HCT116 (cell line): ENCODE measurements around the gene SDC3. TPM values are rescaled to one million over a fixed set of nuclear protein-coding genes. Genes with fewer than 3 reads are reported as not detected.

Experiments
- ATAC-seq: fragments of 200-7000 bp; cut with Tn5 transposase; 2 replicates; pipeline ENCODE4 v1.9.1; 2020; ENCODE audit warnings: mild to moderate bottlenecking, moderate library complexity
- BruUV-seq: library from RNA; stranded (reverse); fragments of 400-500 nt; replicated peaks from 2 replicates; lab custom pipeline; 2021; lab: Mats Ljungman, UMichigan
- CTCF ChIA-PET: fragments of 300-600 bp; sonication (Branson Sonifier 250); formaldehyde crosslinking; loops from one replicate; lab custom pipeline; 2021; ENCODE audit warnings: antibody characterized with exemption; lab: Charles Lee
- POLR2A ChIA-PET: fragments of 300-600, 350-600 bp; sonication (Branson Sonifier 250); formaldehyde crosslinking; loops from one replicate; lab custom pipeline; 2021; ENCODE audit warnings: antibody characterized with exemption; lab: Charles Lee
- RAD21 ChIA-PET, 2 experiments: fragments of 300-600 bp; sonication (Branson Sonifier 250); formaldehyde crosslinking; loops; one replicate each; lab custom pipeline; 2023; ENCODE audit warnings: low total read pairs in 2 of 2; ENCODE audit not compliant: uncharacterized antibody in 2 of 2, unreplicated experiment in 2 of 2, low non-redundant PET in 1 of 2; lab: Charles Lee
- DNase-seq: peaks from one replicate; pipeline ENCODE4 v3.0.0-alpha.2; 2010; ENCODE audit warnings: low read depth, low spot score
- H2AFZ ChIP-seq: fragments of 200-600 bp; shearing (Covaris generic), sonication (generic); 2 replicates; pipeline ENCODE4 v1.6.1; 2017; ENCODE audit warnings: low read depth, mixed run types, mixed read lengths, antibody characterized with exemption, low read length; ENCODE audit not compliant: poor library complexity, severe bottlenecking
- H3K27ac ChIP-seq: 2 replicates; pipeline ENCODE4 v1.5.1; 2012; ENCODE audit warnings: low read depth, low read length
- H3K27me3 ChIP-seq: fragments of 200-600 bp; sonication (generic); 2 replicates; pipeline ENCODE4 v1.6.1; 2016; ENCODE audit warnings: mixed run types, low read length, mixed read lengths; ENCODE audit not compliant: insufficient read depth
- H3K36me3 ChIP-seq, 2 experiments: fragments of 200-500 bp in 1 of 2; fragments of 200-600 bp in 1 of 2; sonication (Bioruptor generic) in 1 of 2; sonication (generic) in 1 of 2; 2 replicates each; pipeline versions ENCODE4 v1.5.1 to v1.6.1; 2014 to 2016; ENCODE audit warnings: low read length in 2 of 2, inconsistent platforms in 1 of 2, mixed read lengths in 1 of 2, mixed run types in 1 of 2; ENCODE audit not compliant: insufficient read depth in 2 of 2, control insufficient read depth in 1 of 2
- H3K4me1 ChIP-seq, 2 experiments: fragments of 200-600 bp in 1 of 2; sonication (generic) in 1 of 2; 2 replicates each; pipeline versions ENCODE4 v1.5.1 to v1.6.1; 2012 to 2017; ENCODE audit warnings: low read length in 2 of 2, inconsistent platforms in 1 of 2, mild to moderate bottlenecking in 1 of 2, mixed read lengths in 1 of 2, mixed run types in 1 of 2, moderate library complexity in 1 of 2; ENCODE audit not compliant: insufficient read depth in 2 of 2, control insufficient read depth in 1 of 2
- H3K4me2 ChIP-seq: fragments of 200-600 bp; sonication (generic); 2 replicates; pipeline ENCODE4 v1.6.1; 2017; ENCODE audit warnings: mixed run types, low read length, mixed read lengths
- H3K4me3 ChIP-seq, 2 experiments: fragments of 200-600 bp in 1 of 2; sonication (generic) in 1 of 2; replicated peaks in 1 of 2; 2 replicates each; pipeline ENCODE4 v1.5.1; 2011 to 2016; ENCODE audit warnings: low read length in 2 of 2, control low read depth in 1 of 2, low read depth in 1 of 2, mild to moderate bottlenecking in 1 of 2, mixed read lengths in 1 of 2, mixed run types in 1 of 2
- H3K79me2 ChIP-seq: fragments of 200-600 bp; sonication (generic); 2 replicates; pipeline ENCODE4 v1.6.1; 2017; ENCODE audit warnings: mild to moderate bottlenecking, mixed run types, low read length, moderate library complexity, mixed read lengths; ENCODE audit not compliant: insufficient read depth
- H3K9ac ChIP-seq: fragments of 200-600 bp; sonication (generic); 2 replicates; pipeline ENCODE4 v1.6.1; 2016; ENCODE audit warnings: low read length, mixed read lengths
- H3K9me2 ChIP-seq: fragments of 200-600 bp; sonication (generic), shearing (Covaris generic); 2 replicates; pipeline ENCODE4 v1.6.1; 2017; ENCODE audit warnings: mixed run types, mild to moderate bottlenecking, moderate library complexity; ENCODE audit not compliant: insufficient read depth
- H3K9me3 ChIP-seq, 2 experiments: fragments of 200-500 bp in 1 of 2; fragments of 200-600 bp in 1 of 2; sonication (Bioruptor generic) in 1 of 2; sonication (generic) in 1 of 2; 2 replicates each; pipeline ENCODE4 v1.6.1; 2014 to 2017; ENCODE audit warnings: low read length in 2 of 2, mixed read lengths in 2 of 2, inconsistent platforms in 1 of 2, low read depth in 1 of 2, mild to moderate bottlenecking in 1 of 2, mixed run types in 1 of 2, moderate library complexity in 1 of 2; ENCODE audit not compliant: control insufficient read depth in 1 of 2, insufficient read depth in 1 of 2
- H4K20me1 ChIP-seq: fragments of 200-600 bp; sonication (generic), shearing (Covaris generic); 2 replicates; pipeline ENCODE4 v1.6.1; 2017; ENCODE audit warnings: mixed run types, mild to moderate bottlenecking, moderate library complexity; ENCODE audit not compliant: insufficient read depth
- CBX3 ChIP-seq: IDR thresholded peaks from 2 replicates; pipeline ENCODE4 v1.6.1; 2012; ENCODE audit warnings: low read depth
- CEBPB ChIP-seq: IDR thresholded peaks from 2 replicates; pipeline ENCODE4 v1.6.1; 2012; ENCODE audit warnings: low read depth
- CTCF ChIP-seq, 3 experiments: fragments of 200-600 bp in 1 of 3; sonication (generic) in 1 of 3; IDR thresholded peaks in 2 of 3; conservative IDR thresholded peaks in 1 of 3; 2 replicates each; pipeline ENCODE4 v1.5.1; 2012 to 2017; ENCODE audit warnings: low read depth in 2 of 3, low read length in 2 of 3, antibody characterized with exemption in 1 of 3, borderline replicate concordance in 1 of 3, control low read depth in 1 of 3, mild to moderate bottlenecking in 1 of 3, mixed read lengths in 1 of 3, mixed run types in 1 of 3, moderate library complexity in 1 of 3; ENCODE audit not compliant: insufficient read depth in 1 of 3
- ELF1 ChIP-seq: IDR thresholded peaks from 2 replicates; pipeline ENCODE4 v1.6.1; 2012; ENCODE audit warnings: low read depth, borderline replicate concordance
- EZH2 ChIP-seq: fragments of 200-600 bp; sonication (generic); IDR thresholded peaks from 2 replicates; pipeline ENCODE4 v1.6.1; 2017; ENCODE audit warnings: antibody characterized with exemption, mixed run types
- EZH2phosphoT487 ChIP-seq: fragments of 200-600 bp; IDR thresholded peaks from 2 replicates; pipeline ENCODE4 v1.6.1; 2018; ENCODE audit warnings: antibody characterized with exemption, borderline replicate concordance
- FOSL1 ChIP-seq: IDR thresholded peaks from 2 replicates; pipeline ENCODE4 v1.6.1; 2012; ENCODE audit warnings: low read depth
- JUND ChIP-seq: IDR thresholded peaks from 2 replicates; pipeline ENCODE4 v1.6.1; 2012
- MAX ChIP-seq: IDR thresholded peaks from 2 replicates; pipeline ENCODE4 v1.6.1; 2012
- POLR2A ChIP-seq: IDR thresholded peaks from 2 replicates; pipeline ENCODE4 v1.7.0; 2011; ENCODE audit warnings: borderline replicate concordance; ENCODE audit not compliant: insufficient read depth, insufficient read length; ENCODE audit errors: extremely low read depth
- RAD21 ChIP-seq: IDR thresholded peaks from 2 replicates; pipeline ENCODE4 v1.6.1; 2012; ENCODE audit warnings: low read depth, mild to moderate bottlenecking
- REST ChIP-seq: IDR thresholded peaks from 2 replicates; pipeline ENCODE4 v1.6.1; 2012; ENCODE audit warnings: low read depth
- SIN3A ChIP-seq: IDR thresholded peaks from 2 replicates; pipeline ENCODE4 v1.6.1; 2012; ENCODE audit warnings: low read depth
- SP1 ChIP-seq: IDR thresholded peaks from 2 replicates; pipeline ENCODE4 v1.6.1; 2012; ENCODE audit warnings: low read depth
- SRF ChIP-seq: IDR thresholded peaks from 2 replicates; pipeline ENCODE4 v1.6.1; 2012; ENCODE audit warnings: low read depth
- TCF7L2 ChIP-seq: IDR thresholded peaks from 2 replicates; pipeline ENCODE4 v1.7.0; 2011; ENCODE audit warnings: borderline replicate concordance, inconsistent platforms; ENCODE audit not compliant: insufficient read depth, insufficient read length; ENCODE audit errors: extremely low read depth
- YY1 ChIP-seq: IDR thresholded peaks from 2 replicates; pipeline ENCODE4 v1.6.1; 2011; ENCODE audit warnings: low read length, low read depth, moderate library complexity, mild to moderate bottlenecking; ENCODE audit not compliant: insufficient replicate concordance; ENCODE audit errors: extremely low read depth
- ZBTB33 ChIP-seq: IDR thresholded peaks from 2 replicates; pipeline ENCODE4 v1.6.1; 2011; ENCODE audit warnings: mild to moderate bottlenecking, low read length, moderate library complexity; ENCODE audit not compliant: insufficient replicate concordance; ENCODE audit errors: extremely low read depth
- ZNF274 ChIP-seq: fragments of 200-500 bp; sonication (Bioruptor generic); IDR thresholded peaks from 2 replicates; pipeline ENCODE4 v1.6.1; 2014; ENCODE audit warnings: mild to moderate bottlenecking, low read depth, low read length, inconsistent platforms
- intact Hi-C: fragments of 100-400 bp; cut with micrococcal nuclease; formaldehyde crosslinking; loops from 2 replicates; pipeline ENCODE4 v1.10.0; 2022
- total RNA-seq: library from RNA; stranded (reverse); gene quantifications from one replicate; pipeline ENCODE4 v1.2.1, GENCODE V29; 2021; ENCODE audit not compliant: unreplicated experiment

Gene SDC3
- total RNA-seq, 1 experiment from 2014 or later, result 40.1 TPM

- Histone ChIP-seq H3K9ac (no peak overlapping the region), H3K27ac (no peak overlapping the region), H3K36me3 (no peaks in the 10 kb centered on the region; a peak in 1 of 4 replicates), H4K20me1 (no peaks in the 10 kb centered on the region), H3K79me2 (no peaks in the 10 kb centered on the region), H3K9me2 (no peaks in the 10 kb centered on the region), H3K27me3 (no peaks in the 10 kb centered on the region), H3K4me3 (no peak overlapping the region), H3K4me1 (no peaks in the 10 kb centered on the region), H2AFZ (no peak overlapping the region), H3K9me3 (no peaks in the 10 kb centered on the region), H3K4me2 (no peak overlapping the region)
- CTCF ChIA-PET, result no interaction called here
- ATAC-seq, result no peak
- POLR2A ChIA-PET, result no interaction called here
- RAD21 ChIA-PET, result no interaction called here
- BruUV-seq, result no TSS peak
- no peak for DNase-seq
- intact Hi-C loops, result no loop called here
- no peak for TF ChIP-seq EZH2
- no peak for TF ChIP-seq ELF1
- TF ChIP-seq YY1, result no peak
- TF ChIP-seq CTCF (IDR thresholded peaks at IDR 0.05 in 2 of 3, conservative IDR thresholded peaks at IDR 0.05 in 1 of 3; ENCODE audit: borderline replicate concordance in 1 of 3, insufficient read depth in 1 of 3, low read depth in 2 of 3, low read length in 2 of 3), result no peak
- no peak for TF ChIP-seq EZH2phosphoT487
- TF ChIP-seq TCF7L2, result no peak
- TF ChIP-seq SRF, result no peak
- no peak for TF ChIP-seq CBX3
- no peak for TF ChIP-seq RAD21
- TF ChIP-seq JUND, result no peak
- TF ChIP-seq FOSL1, result no peak
- no peak for TF ChIP-seq SP1
- TF ChIP-seq SIN3A, result no peak
- no peak for TF ChIP-seq ZBTB33
- no peak for TF ChIP-seq POLR2A
- no peak for TF ChIP-seq CEBPB
- TF ChIP-seq REST, result no peak
- no peak for TF ChIP-seq ZNF274
- no peak for TF ChIP-seq MAX
These were observed 39.6 kb downstream of the SDC3 start for GRCh38 chr1:30868833-30869435.
